ENCODE measurements around the gene SMOC2.
"Not testable (repeated sequence)": the region's sequence is repeated elsewhere in the genome, so short reads cannot be mapped to it uniquely, and the experiment has no call there.

Gene SMOC2

GRCh38 chr6:168573276-168573835 is 132.4 kb downstream of the SMOC2 start:
- DNase-seq (ENCODE audit: low read depth in 3 of 3) = not testable (repeated sequence)

GRCh38 chr6:168574075-168574698 is 133.2 kb downstream of the SMOC2 start:
- DNase-seq (ENCODE audit: low read depth in 3 of 3) = no peak

- no peak for DNase-seq (ENCODE audit: low read depth in 3 of 3)
Observed at GRCh38 chr6:168574699-168575195, 133.8 kb downstream of the SMOC2 start.

- no peak for DNase-seq (ENCODE audit: low read depth in 3 of 3)
Observed at GRCh38 chr6:168575346-168576098, 134.5 kb downstream of the SMOC2 start.

- DNase-seq (ENCODE audit: low read depth in 3 of 3) = no peak
Observed at GRCh38 chr6:168576388-168576787, 135.4 kb downstream of the SMOC2 start.

GRCh38 chr6:168577496-168577895 is 136.5 kb downstream of the SMOC2 start:
- no peak for DNase-seq (ENCODE audit: low read depth in 3 of 3)

GRCh38 chr6:168578036-168578435 is 137.1 kb downstream of the SMOC2 start:
- DNase-seq (ENCODE audit: low read depth in 3 of 3) = no peak

- no peak for DNase-seq (ENCODE audit: low read depth in 3 of 3)
Observed at GRCh38 chr6:168581236-168581635, 140.3 kb downstream of the SMOC2 start.

GRCh38 chr6:168581706-168582105 is 140.7 kb downstream of the SMOC2 start:
- no peak for DNase-seq (ENCODE audit: low read depth in 3 of 3)

- no peak for DNase-seq (ENCODE audit: low read depth in 3 of 3)
Observed at GRCh38 chr6:168582571-168582981, 141.6 kb downstream of the SMOC2 start.

GRCh38 chr6:168583126-168583525 is 142.1 kb downstream of the SMOC2 start:
- no peak for DNase-seq (ENCODE audit: low read depth in 3 of 3)

GRCh38 chr6:168583821-168584220 is 142.8 kb downstream of the SMOC2 start:
- no peak for DNase-seq (ENCODE audit: low read depth in 3 of 3)

GRCh38 chr6:168584249-168584648 is 143.3 kb downstream of the SMOC2 start:
- DNase-seq (ENCODE audit: low read depth in 3 of 3) = no peak

GRCh38 chr6:168584671-168585070 is 143.7 kb downstream of the SMOC2 start:
- no peak for DNase-seq (ENCODE audit: low read depth in 3 of 3)

- no peak for DNase-seq (ENCODE audit: low read depth in 3 of 3)
Observed at GRCh38 chr6:168585441-168585840, 144.5 kb downstream of the SMOC2 start.

GRCh38 chr6:168589275-168589674 is 148.3 kb downstream of the SMOC2 start:
- DNase-seq (ENCODE audit: low read depth in 3 of 3) = no peak

- no peak for DNase-seq (ENCODE audit: low read depth in 3 of 3)
Observed at GRCh38 chr6:168590406-168590805, 149.4 kb downstream of the SMOC2 start.

- no peak for DNase-seq (ENCODE audit: low read depth in 3 of 3)
Observed at GRCh38 chr6:168596344-168596743, 155.4 kb downstream of the SMOC2 start.

- DNase-seq (ENCODE audit: low read depth in 3 of 3) = no peak
Observed at GRCh38 chr6:168597471-168597875, 156.5 kb downstream of the SMOC2 start.

GRCh38 chr6:168598251-168599117 is 157.5 kb downstream of the SMOC2 start:
- DNase-seq (ENCODE audit: low read depth in 3 of 3) = no peak

- DNase-seq (ENCODE audit: low read depth in 3 of 3) = no peak
Observed at GRCh38 chr6:168599118-168599494, 158.1 kb downstream of the SMOC2 start.

- no peak for DNase-seq (ENCODE audit: low read depth in 3 of 3)
Observed at GRCh38 chr6:168599769-168600330, 158.9 kb downstream of the SMOC2 start.
